ENCODE measurements around the gene SMG1.

DNA sequence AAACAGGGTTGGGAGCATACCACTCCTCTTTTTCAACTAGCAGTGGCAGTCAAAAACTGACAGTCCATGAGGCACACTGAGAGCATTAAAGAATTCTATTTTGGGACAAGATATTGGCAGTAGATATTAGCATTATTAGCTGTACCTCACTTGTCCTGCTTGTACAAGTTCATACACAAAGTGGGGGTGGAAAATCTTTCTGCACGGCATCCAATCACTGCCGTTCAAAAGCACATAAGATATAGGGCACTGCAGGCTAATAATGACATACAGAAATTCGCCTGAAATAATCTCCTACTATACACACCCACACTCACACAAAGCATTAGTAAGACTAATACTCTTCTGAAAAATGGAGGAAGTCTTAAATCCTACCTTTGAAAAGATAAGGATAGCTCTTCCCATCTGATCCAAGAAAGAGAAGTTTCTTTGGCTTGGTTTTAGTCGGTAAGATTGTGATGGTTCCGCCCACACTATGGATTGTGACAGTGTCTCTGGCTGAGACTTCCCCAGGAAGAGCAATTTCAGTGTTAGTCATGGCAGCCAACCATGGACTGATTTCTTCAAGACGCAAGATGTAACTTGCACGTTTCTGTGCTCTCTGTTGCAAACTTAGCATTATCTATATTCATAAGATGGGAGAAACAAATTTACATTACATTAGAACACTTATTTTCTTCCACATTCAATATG is 84.2 kb downstream of the SMG1 start:
- TF ChIP-seq, protein P1, sequence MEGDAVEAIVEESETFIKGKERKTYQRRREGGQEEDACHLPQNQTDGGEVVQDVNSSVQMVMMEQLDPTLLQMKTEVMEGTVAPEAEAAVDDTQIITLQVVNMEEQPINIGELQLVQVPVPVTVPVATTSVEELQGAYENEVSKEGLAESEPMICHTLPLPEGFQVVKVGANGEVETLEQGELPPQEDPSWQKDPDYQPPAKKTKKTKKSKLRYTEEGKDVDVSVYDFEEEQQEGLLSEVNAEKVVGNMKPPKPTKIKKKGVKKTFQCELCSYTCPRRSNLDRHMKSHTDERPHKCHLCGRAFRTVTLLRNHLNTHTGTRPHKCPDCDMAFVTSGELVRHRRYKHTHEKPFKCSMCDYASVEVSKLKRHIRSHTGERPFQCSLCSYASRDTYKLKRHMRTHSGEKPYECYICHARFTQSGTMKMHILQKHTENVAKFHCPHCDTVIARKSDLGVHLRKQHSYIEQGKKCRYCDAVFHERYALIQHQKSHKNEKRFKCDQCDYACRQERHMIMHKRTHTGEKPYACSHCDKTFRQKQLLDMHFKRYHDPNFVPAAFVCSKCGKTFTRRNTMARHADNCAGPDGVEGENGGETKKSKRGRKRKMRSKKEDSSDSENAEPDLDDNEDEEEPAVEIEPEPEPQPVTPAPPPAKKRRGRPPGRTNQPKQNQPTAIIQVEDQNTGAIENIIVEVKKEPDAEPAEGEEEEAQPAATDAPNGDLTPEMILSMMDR (IDR thresholded peaks at IDR 0.05; ENCODE audit: low read depth, low read length, missing input control), result no peak
- TF ChIP-seq RAD21 (IDR thresholded peaks at IDR 0.05), result no peak
- TF ChIP-seq HNF4A (conservative IDR thresholded peaks at IDR 0.05), result no peak
- TF ChIP-seq, protein P2, sequence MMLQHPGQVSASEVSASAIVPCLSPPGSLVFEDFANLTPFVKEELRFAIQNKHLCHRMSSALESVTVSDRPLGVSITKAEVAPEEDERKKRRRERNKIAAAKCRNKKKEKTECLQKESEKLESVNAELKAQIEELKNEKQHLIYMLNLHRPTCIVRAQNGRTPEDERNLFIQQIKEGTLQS (IDR thresholded peaks at IDR 0.05), result no peak
- TF ChIP-seq TAF1 (conservative IDR thresholded peaks at IDR 0.05), result no peak
- TF ChIP-seq, protein P3, sequence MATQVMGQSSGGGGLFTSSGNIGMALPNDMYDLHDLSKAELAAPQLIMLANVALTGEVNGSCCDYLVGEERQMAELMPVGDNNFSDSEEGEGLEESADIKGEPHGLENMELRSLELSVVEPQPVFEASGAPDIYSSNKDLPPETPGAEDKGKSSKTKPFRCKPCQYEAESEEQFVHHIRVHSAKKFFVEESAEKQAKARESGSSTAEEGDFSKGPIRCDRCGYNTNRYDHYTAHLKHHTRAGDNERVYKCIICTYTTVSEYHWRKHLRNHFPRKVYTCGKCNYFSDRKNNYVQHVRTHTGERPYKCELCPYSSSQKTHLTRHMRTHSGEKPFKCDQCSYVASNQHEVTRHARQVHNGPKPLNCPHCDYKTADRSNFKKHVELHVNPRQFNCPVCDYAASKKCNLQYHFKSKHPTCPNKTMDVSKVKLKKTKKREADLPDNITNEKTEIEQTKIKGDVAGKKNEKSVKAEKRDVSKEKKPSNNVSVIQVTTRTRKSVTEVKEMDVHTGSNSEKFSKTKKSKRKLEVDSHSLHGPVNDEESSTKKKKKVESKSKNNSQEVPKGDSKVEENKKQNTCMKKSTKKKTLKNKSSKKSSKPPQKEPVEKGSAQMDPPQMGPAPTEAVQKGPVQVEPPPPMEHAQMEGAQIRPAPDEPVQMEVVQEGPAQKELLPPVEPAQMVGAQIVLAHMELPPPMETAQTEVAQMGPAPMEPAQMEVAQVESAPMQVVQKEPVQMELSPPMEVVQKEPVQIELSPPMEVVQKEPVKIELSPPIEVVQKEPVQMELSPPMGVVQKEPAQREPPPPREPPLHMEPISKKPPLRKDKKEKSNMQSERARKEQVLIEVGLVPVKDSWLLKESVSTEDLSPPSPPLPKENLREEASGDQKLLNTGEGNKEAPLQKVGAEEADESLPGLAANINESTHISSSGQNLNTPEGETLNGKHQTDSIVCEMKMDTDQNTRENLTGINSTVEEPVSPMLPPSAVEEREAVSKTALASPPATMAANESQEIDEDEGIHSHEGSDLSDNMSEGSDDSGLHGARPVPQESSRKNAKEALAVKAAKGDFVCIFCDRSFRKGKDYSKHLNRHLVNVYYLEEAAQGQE (IDR thresholded peaks at IDR 0.05), result no peak
- TF ChIP-seq, protein P4, sequence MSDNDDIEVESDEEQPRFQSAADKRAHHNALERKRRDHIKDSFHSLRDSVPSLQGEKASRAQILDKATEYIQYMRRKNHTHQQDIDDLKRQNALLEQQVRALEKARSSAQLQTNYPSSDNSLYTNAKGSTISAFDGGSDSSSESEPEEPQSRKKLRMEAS (IDR thresholded peaks at IDR 0.05), result no peak
- no peak for TF ChIP-seq FOXA2 (IDR thresholded peaks at IDR 0.05)
- no peak for TF ChIP-seq FOXA1 (IDR thresholded peaks at IDR 0.05)
- TF ChIP-seq, protein P5, sequence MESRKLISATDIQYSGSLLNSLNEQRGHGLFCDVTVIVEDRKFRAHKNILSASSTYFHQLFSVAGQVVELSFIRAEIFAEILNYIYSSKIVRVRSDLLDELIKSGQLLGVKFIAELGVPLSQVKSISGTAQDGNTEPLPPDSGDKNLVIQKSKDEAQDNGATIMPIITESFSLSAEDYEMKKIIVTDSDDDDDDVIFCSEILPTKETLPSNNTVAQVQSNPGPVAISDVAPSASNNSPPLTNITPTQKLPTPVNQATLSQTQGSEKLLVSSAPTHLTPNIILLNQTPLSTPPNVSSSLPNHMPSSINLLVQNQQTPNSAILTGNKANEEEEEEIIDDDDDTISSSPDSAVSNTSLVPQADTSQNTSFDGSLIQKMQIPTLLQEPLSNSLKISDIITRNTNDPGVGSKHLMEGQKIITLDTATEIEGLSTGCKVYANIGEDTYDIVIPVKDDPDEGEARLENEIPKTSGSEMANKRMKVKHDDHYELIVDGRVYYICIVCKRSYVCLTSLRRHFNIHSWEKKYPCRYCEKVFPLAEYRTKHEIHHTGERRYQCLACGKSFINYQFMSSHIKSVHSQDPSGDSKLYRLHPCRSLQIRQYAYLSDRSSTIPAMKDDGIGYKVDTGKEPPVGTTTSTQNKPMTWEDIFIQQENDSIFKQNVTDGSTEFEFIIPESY (IDR thresholded peaks at IDR 0.05), result no peak
- no peak for TF ChIP-seq GABPA (IDR thresholded peaks at IDR 0.05 in 1 of 2, conservative IDR thresholded peaks at IDR 0.05 in 1 of 2)
- no peak for TF ChIP-seq YY1 (IDR thresholded peaks at IDR 0.05)
- TF ChIP-seq EGR1 (IDR thresholded peaks at IDR 0.05; ENCODE audit: low read depth in 2 of 2), result no peak
- TF ChIP-seq JUND (IDR thresholded peaks at IDR 0.05), result no peak
